Measurements from ENCODE around the gene FAM90A1.
"Not testable (repeated sequence)": the region's sequence is repeated elsewhere in the genome, so short reads cannot be mapped to it uniquely, and the experiment has no call there.

GRCh38 chr12:8251616-8252015 lies 24.2 kb upstream of the FAM90A1 start:
- TF ChIP-seq, protein P1, sequence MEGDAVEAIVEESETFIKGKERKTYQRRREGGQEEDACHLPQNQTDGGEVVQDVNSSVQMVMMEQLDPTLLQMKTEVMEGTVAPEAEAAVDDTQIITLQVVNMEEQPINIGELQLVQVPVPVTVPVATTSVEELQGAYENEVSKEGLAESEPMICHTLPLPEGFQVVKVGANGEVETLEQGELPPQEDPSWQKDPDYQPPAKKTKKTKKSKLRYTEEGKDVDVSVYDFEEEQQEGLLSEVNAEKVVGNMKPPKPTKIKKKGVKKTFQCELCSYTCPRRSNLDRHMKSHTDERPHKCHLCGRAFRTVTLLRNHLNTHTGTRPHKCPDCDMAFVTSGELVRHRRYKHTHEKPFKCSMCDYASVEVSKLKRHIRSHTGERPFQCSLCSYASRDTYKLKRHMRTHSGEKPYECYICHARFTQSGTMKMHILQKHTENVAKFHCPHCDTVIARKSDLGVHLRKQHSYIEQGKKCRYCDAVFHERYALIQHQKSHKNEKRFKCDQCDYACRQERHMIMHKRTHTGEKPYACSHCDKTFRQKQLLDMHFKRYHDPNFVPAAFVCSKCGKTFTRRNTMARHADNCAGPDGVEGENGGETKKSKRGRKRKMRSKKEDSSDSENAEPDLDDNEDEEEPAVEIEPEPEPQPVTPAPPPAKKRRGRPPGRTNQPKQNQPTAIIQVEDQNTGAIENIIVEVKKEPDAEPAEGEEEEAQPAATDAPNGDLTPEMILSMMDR (conservative IDR thresholded peaks at IDR 0.05; ENCODE audit: low read depth, low read length), result not testable (repeated sequence)
- not testable (repeated sequence) for TF ChIP-seq EZH2 (IDR thresholded peaks at IDR 0.05; ENCODE audit: borderline replicate concordance, low read depth, low read length, poor library complexity, severe bottlenecking)

Data from A673 (cell line).